WI38 (cell line): ENCODE measurements around the gene RING1.

Experiments
- H3K4me3 ChIP-seq: 2 replicates; pipeline ENCODE4 v1.5.1; 2011; ENCODE audit warnings: low read depth, mild to moderate bottlenecking, control low read depth, low read length
- TF ChIP-seq, protein P1 (sequence below): IDR thresholded peaks from 2 replicates; pipeline ENCODE4 v1.5.1; 2012; ENCODE audit warnings: low read depth, mild to moderate bottlenecking, control low read depth, low read length

The RING1 gene

DNA sequence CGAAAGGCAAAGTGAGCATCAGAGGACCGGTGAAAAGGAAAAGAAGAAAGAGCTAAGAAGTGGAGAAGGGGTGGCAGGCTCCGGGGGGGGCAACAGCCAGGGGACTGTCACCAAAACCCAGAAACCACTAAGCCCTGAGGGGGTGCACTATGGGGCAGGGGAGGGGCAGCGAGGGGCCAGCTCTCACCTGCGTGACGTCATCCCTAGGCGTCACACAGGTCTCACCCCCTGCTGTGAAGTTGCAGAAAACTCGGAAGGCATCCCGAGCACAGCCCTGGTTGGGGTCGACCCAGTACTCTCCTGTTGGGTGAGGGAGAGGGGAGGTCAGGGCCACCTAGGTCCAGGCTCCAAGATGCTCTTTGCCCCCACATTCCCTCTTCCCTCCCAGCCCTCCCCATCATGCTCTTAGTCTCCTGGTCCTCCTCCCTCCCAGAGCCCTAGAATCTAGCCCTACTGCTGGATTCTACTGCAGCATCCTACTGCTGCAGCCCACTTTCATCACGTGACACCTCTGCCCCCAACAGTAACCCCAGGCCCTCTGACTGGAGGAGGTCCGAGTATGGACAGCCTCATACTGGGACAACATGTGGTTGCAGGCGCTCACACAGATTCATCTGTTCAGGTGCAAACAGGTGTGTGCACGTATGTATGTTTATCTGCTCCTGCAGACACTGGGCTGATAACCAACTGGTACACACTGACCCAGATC, 43.5 kb upstream of the RING1 start:
- H3K4me3 ChIP-seq: no peak overlapping the region
- TF ChIP-seq, protein P1, sequence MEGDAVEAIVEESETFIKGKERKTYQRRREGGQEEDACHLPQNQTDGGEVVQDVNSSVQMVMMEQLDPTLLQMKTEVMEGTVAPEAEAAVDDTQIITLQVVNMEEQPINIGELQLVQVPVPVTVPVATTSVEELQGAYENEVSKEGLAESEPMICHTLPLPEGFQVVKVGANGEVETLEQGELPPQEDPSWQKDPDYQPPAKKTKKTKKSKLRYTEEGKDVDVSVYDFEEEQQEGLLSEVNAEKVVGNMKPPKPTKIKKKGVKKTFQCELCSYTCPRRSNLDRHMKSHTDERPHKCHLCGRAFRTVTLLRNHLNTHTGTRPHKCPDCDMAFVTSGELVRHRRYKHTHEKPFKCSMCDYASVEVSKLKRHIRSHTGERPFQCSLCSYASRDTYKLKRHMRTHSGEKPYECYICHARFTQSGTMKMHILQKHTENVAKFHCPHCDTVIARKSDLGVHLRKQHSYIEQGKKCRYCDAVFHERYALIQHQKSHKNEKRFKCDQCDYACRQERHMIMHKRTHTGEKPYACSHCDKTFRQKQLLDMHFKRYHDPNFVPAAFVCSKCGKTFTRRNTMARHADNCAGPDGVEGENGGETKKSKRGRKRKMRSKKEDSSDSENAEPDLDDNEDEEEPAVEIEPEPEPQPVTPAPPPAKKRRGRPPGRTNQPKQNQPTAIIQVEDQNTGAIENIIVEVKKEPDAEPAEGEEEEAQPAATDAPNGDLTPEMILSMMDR: no peak

DNA sequence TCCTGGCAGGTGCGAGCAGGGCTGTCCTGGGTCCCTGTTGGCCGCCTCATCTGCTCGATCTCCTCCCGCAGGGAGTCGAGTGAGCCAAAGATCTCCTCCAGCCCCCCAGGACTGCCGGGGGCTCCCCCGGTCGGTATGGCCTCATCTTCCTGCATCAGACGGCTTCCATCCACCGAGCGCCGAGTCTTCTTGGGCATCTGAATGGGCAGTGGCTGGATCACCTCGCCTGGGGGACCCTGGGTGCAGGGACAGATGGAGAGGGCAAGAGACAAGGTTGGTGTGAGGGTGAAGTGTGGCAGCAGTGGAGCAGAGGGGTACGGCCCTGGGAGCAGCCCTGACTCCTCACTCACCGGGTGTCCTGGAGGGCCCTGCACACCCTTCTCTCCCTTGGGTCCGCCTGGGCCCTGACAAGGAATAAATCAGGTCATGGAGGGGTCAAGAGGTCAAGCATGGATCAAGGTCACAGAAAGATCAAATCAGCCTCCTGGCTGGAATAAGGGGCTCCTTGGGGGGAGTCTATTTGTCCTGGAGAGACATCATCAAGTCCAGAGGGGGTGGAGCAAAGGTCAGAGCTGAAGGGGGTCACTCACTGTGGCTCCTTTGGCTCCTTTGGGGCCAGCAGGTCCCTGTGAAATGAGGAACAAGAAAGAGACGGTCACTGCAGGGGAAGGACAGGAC, 42.6 kb upstream of the RING1 start:
- TF ChIP-seq, protein P1: no peak
- H3K4me3 ChIP-seq: no peak overlapping the region

DNA sequence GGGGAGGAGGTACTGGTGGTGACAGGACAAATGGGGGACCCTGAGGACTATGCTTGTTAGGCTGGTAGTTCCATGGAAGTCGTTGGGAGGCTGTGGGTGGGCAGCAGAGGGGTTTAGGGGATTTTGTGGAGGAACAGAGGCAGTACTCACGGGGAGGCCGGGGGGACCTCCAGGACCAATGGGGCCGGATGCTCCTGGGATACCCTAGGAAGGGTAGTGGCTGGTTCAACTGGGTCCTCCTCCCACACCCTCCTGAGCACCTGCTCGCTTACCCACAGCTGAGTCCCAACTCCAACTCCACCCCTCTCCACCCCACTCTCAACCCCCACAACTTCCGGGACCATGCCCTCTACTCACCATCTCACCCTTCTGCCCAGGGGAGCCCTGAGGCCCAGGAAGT, 41.9 kb upstream of the RING1 start:
- H3K4me3 ChIP-seq: no peak overlapping the region
- TF ChIP-seq, protein P1: no peak

DNA sequence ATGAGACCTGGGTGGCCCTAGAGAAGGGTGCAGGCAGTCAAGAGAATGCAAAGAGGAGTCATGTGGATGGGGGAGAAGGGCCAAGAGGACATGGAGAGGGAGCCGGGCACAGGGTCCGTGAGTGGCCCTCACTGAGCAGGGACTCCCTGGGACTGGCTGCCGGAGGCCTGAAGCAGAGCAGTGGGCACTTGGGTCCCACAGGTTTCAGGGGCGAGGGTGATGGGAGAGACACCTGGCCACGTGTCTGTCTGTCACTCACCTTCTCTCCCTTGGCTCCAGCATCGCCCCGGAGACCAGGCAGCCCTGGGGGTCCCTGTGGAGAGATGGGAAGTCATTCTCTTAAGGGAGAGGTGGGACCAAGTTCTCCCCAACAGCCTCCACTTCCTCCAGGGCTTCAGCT, 41.5 kb upstream of the RING1 start:
- no peak overlapping the region for H3K4me3 ChIP-seq
- TF ChIP-seq, protein P1: no peak

DNA sequence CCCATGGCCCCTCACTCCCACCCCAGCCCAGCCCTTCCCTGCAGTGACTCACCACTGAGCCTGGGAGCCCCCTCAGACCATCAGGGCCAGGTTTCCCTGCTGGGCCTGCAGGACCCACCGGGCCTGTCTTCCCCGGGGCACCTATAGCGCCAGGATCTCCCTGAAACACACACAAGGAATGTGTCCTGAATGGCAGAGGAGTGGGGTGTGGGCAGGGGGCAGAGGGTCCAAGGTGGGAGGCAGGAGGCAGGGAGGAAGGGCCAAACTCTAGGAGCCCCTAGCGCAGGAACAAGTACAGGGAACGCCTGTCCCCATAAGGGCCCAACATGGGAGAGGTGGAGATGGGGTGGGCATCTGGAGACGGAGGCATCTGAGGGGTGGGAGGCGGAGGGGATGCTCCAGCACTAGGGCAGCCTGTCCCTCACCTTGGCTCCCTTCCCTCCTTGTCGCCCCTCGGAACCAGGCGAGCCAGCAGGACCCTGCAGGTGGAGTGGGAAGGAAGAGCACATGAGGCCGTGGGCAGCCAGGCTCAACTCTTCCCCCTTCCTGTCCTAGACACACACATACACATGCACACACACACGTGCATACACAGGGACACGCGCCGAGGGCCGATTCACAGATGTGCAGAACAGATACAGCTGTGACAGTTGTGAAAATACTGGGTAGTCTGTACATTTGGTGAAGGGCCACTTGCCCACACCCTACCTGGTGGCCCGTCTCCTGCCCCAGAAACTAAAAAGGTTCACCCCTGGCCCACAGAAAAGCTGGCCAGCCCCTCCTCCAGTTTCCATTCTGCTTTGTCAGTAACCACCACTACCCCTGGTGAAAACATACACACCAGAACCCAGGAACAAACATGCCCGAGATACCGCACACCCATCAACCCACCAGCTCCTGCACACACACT, 40.7 kb upstream of the RING1 start:
- no peak overlapping the region for H3K4me3 ChIP-seq
- TF ChIP-seq, protein P1: no peak

DNA sequence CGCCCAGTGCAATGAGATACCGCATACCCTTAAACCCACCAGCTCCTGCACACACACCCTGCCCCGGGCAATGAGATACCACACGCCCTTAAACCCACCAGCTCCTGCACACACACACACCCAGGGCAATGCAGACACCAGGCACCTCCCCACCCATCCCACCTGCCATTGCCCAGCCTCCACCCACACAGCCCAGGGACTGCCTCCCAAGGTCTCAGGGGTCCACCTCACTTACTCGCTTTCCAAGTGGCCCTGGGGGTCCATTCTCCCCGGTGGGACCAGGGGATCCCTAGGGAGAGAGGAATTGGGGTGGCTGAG, 40.1 kb upstream of the RING1 start:
- no peak overlapping the region for H3K4me3 ChIP-seq
- TF ChIP-seq, protein P1: no peak

DNA sequence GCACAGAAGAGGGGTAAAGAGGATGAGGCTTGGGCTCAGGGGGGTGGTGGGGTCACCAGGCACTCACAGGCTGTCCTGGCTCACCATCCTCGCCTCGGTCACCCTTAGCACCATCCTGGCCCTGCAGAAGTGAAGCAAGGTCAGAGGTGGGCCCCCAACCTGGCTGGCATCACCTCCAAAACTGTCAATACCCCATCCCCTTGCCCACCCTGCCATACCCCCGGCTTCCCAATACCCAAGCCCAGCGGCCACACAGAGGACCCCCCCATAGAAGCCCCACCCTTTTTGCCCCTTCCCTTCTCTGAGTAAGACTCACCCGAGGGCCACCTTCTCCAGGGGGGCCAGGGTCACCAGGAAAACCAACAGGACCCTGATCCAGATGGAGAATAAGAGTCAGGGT, 39.7 kb upstream of the RING1 start:
- H3K4me3 ChIP-seq: no peak overlapping the region
- TF ChIP-seq, protein P1: no peak
